SU-DHL-6 (cell line): ENCODE measurements around the gene SCEL.
"Not testable (repeated sequence)": the region's sequence is repeated elsewhere in the genome, so short reads cannot be mapped to it uniquely, and the experiment has no call there.

ENCODE experiments used
- CTCF ChIP-seq: fragments of 200-600 bp; sonication (generic); IDR thresholded peaks from one replicate; pipeline ENCODE4 v1.5.1; 2017; ENCODE audit warnings: antibody characterized with exemption, mild to moderate bottlenecking, low read length, moderate library complexity; ENCODE audit not compliant: insufficient read depth, poor library complexity, severe bottlenecking
- EZH2phosphoT487 ChIP-seq: fragments of 200-600 bp; sonication (generic), shearing (Covaris generic); conservative IDR thresholded peaks from 2 replicates; pipeline ENCODE4 v1.6.1; 2018; ENCODE audit warnings: mild to moderate bottlenecking, antibody characterized with exemption, low read length, moderate library complexity, mixed read lengths

GRCh38 chr13:77519396-77519795, 16.1 kb upstream of the SCEL start:
- not testable (repeated sequence) for TF ChIP-seq CTCF, EZH2phosphoT487
